GM21515 (cell line): ENCODE data around the gene GIPC1.
"Not testable (repeated sequence)": the region's sequence is repeated elsewhere in the genome, so short reads cannot be mapped to it uniquely, and the experiment has no call there.

ENCODE experiments used
- ATAC-seq: cut with Tn5 transposase; IDR thresholded peaks from one replicate; pipeline ENCODE4 v1.9.1; 2021; ENCODE audit not compliant: unreplicated experiment

Gene GIPC1

DNA sequence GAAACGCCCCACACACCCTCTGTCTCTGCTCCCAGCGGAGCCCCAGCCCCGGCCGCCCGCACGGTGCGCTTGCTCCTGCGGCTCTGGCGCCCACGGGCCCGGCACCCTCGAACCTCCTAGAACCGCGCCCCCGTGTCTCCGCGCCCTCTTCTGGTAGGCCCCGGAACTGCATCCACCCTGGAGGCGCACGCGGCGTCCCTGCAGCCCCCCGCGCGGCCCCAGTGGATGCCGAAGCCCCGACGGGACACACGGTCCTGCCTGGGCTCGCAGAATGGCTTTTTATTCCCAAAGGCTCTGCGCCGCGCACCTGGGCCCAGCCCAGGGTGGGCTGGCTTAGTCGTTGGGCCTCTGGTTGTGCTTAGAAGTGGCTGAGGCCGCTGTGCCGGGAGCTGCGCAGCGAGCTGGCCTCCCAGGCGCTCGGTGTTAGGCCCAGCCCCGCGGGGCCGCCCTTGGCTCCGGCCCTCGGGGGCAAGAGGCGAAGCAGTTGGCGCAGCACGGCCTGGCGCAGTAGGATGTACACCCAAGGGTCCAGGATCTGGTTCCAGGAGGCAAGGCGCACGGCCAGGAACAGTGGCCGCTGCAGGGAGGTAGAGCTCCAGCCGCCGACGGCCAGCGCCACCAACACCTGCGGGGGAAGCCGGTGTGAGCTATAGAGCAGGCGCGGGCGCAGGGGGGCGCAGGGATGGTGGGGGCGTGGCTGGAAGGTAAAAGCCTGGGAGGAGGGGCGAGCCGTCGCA is 23.6 kb downstream of the GIPC1 start:
- ATAC-seq = no peak

DNA sequence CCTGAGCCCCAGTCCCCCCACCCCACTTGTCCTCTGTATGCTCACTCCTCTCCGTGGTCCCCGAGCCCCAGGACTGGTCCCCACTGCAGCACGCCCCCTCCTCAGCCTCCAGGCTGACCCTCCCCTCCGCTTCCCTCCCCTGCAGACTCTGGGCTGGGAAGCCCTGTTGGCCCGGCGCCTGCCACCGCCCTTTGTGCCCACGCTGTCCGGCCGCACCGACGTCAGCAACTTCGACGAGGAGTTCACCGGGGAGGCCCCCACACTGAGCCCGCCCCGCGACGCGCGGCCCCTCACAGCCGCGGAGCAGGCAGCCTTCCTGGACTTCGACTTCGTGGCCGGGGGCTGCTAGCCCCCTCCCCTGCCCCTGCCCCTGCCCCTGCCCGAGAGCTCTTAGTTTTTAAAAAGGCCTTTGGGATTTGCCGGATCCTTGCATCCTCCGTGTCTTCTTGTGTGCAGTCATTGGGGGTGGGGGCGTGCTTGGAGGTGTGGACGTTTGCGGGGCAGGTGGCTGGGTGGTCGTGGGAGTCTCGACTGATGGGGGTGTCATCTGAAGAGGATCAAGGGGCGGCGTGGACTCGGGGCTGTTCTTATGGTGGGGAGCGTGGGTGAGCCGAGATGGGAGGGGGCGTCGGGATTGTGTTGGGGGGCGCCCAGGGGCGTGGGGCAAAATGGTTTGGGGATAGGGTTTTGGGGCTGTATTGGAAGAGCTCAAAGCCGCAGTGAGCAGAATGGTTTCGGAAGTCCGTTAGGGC is 24.3 kb downstream of the GIPC1 start:
- ATAC-seq = no peak

- no peak for ATAC-seq
These were observed 25.7 kb downstream of the GIPC1 start for GRCh38 chr19:14470031-14470876.

DNA sequence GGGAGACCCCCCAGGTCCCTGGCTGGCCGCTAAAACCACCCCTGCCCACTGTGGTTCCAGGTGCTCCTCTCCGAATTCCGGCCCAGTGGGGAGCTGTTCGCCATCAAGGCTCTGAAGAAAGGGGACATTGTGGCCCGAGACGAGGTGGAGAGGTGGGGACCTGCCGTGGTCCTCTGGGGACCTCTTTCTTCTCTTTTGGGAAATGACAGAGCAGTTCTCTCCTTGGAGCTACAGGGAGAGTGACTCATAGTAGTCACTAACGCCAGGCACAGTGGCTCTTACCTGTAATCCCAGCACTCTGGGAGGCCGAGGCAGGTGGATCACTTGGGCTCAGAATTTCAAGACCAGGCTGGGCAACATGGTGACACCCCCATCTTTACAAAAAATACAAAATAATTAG is 28.1 kb downstream of the GIPC1 start:
- no peak for ATAC-seq

GRCh38 chr19:14467391-14467790 is 28.5 kb downstream of the GIPC1 start:
- ATAC-seq = no peak

DNA sequence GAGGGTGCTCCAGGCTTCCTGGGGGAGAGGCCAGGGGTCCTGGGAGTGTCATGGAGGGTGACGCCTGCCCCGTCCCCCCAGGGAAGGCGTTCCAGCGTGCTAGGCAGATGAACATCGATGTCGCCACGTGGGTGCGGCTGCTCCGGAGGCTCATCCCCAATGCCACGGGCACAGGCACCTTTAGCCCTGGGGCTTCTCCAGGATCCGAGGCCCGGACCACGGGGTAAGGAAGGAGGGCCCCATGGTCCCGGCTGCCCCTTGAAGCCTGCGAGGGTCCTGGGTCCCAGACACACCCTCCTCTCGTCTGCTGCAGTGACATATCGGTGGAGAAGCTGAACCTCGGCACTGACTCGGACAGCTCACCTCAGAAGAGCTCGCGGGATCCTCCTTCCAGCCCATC is 32.2 kb downstream of the GIPC1 start:
- ATAC-seq = no peak

DNA sequence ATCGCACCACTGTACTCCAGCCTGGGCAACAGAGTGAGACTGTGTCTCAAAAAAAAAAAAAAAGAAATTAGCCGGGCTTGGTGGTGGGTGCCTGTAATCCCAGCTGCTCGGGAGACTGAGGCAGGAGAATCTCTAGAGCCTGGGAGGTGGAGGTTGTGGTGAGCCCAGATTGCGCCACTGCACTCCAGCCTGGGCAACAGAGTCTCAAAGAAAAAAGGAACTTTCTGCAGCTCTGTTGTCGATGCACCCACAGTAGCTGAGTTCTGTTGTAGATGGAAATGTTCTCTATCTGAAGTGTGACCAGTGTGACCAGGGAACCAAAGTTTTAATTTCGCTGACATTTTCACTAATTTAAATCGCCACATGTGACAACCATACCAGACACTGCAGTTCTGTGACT is 33.5 kb downstream of the GIPC1 start:
- not testable (repeated sequence) for ATAC-seq

GRCh38 chr19:14460935-14461334 is 35.0 kb downstream of the GIPC1 start:
- ATAC-seq = no peak

GRCh38 chr19:14459703-14460102 is 36.2 kb downstream of the GIPC1 start:
- no peak for ATAC-seq

GRCh38 chr19:14452303-14452702 is 43.6 kb downstream of the GIPC1 start:
- ATAC-seq = not testable (repeated sequence)

DNA sequence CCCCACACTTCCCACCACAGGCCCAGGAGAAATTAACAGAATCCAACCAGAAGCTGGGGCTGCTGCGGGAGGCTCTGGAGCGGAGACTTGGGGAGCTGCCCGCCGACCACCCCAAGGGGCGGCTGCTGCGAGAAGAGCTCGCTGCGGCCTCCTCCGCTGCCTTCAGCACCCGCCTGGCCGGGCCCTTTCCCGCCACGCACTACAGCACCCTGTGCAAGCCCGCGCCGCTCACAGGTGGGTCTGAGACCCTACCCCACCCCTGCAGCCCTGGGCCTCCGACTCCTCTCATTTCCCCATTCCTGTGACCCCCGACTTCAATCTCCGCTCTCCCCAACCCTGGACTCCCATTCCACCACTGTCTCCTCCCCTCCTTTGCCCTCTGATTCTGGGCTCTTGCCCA is 45.1 kb downstream of the GIPC1 start:
- no peak for ATAC-seq

GRCh38 chr19:14450168-14450874 is 45.6 kb downstream of the GIPC1 start:
- ATAC-seq = no peak

DNA sequence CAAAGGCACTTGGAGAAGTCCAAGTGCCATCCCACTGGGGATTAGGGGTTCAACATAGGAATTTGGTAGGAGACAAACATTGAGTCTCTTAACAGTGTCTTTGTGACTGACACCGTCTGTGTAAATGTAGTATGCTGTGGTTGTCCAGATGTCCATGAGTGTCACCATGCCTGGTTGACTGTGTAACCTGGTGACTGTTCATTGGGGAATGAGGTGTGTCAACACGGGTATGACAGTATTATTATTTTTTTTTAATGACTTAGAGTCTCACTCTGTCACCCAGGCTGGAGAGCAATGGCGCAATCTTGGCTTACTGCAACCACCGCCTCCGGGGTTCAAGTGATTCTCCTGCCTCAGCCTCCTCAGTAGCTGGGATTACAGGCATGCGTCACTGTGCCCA is 46.6 kb downstream of the GIPC1 start:
- no peak for ATAC-seq

GRCh38 chr19:14446336-14447036 is 49.4 kb downstream of the GIPC1 start:
- ATAC-seq = no peak

GRCh38 chr19:14443632-14444216 is 52.2 kb downstream of the GIPC1 start:
- ATAC-seq = no peak

- ATAC-seq = no peak
These were observed 52.9 kb downstream of the GIPC1 start for GRCh38 chr19:14442891-14443631.

DNA sequence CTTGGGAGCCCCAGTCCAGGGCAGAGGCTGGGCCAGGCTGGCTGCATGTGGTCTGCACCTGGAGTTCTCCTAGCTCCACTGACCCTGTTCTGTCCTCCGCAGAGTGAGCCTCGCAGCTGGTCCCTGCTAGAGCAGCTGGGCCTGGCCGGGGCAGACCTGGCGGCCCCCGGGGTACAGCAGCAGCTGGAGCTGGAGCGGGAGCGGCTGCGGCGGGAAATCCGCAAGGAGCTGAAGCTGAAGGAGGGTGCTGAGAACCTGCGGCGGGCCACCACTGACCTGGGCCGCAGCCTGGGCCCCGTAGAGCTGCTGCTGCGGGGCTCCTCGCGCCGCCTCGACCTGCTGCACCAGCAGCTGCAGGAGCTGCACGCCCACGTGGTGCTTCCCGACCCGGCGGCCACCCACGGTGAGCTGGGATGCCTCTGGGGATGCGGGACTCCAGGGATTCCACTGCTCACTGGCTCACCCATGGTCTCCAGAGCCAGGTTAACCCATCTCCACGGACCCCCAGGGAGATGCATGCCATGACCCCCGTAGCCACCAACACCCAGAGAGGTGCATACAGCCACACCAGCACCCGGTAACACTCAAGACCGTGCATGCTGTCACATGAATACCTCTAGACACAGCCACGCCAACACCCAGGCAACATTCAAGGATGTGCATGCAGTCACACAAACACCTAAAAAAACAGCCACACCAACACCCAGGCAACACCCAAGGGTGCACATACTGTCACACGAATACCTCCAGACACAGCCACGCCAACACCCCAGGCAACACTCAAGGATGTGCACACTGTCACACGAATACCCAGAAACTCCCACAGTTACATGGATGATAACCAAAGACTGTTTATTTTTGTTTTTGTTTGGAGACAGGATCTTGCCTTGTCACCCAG is 54.6 kb downstream of the GIPC1 start:
- no peak for ATAC-seq

DNA sequence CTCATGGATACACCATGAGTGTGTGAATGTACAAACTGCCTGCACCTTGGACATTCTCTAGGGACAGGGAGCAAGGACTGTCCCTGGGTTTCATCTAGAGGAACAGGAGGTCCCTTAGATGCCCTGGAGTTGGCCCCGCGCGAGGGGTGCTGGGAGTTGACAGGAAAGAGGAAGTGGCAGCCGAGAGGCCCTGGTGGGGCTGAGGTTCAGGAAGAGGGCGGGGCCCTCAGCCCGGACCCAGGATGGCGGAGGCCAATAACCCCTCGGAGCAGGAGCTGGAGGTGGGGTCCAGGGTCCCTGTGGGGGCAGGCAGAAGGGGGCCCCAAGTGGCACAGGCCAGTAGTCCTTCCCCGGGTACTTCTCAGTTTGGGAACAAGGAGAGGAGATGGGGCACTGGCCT is 55.9 kb downstream of the GIPC1 start:
- peak; percentile 81 for ATAC-seq
